Skin epidermis (tissue), 12 donors: ENCODE results near the gene ATP11A.
"Not testable (repeated sequence)": the region's sequence is repeated elsewhere in the genome, so short reads cannot be mapped to it uniquely, and the experiment has no call there.

Source experiments
- H3K27ac ChIP-seq, 21 experiments: fragments of 200-600 bp; sonication (generic) in 11 of 21; one replicate each; pipeline ENCODE4 v1.5.0; 2020; ENCODE audit warnings: mild to moderate bottlenecking in 3 of 21, inconsistent platforms in 2 of 21, moderate library complexity in 2 of 21
- H3K4me3 ChIP-seq, 7 experiments: fragments of 200-600 bp; sonication (generic) in 2 of 7; one replicate each; pipeline ENCODE4 v1.5.0; 2020; ENCODE audit warnings: inconsistent platforms in 2 of 7, mild to moderate bottlenecking in 2 of 7, moderate library complexity in 1 of 7

The ATP11A gene

GRCh38 chr13:112861876-112862615 is 172.2 kb downstream of the ATP11A start:
- Histone ChIP-seq H3K27ac (no peak overlapping the region), H3K4me3 (no peak overlapping the region)

DNA sequence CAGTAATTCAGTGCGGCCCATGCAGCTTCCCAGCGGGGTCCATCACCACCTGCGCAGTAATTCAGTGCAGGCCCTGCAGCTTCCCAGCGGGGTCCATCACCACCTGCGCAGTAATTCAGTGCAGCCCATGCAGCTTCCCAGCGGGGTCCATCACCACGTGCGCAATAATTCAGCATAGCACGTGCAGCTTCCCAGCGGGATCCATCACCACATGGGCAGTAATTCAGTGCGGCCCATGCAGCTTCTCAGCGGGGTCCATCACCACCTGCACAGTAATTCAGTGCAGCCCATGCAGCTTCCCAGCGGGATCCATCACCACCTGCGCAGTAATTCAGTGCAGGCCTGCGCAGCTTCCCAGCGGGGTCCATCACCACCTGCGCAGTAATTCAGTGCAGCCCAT is 173.5 kb downstream of the ATP11A start:
- not testable (repeated sequence) for H3K27ac ChIP-seq, H3K4me3 ChIP-seq

GRCh38 chr13:112865478-112865877 is 175.6 kb downstream of the ATP11A start:
- H3K27ac ChIP-seq, H3K4me3 ChIP-seq: not testable (repeated sequence)

GRCh38 chr13:112867301-112867711 is 177.5 kb downstream of the ATP11A start:
- no peak overlapping the region for H3K4me3 ChIP-seq
- H3K27ac ChIP-seq: no peak overlapping the region

DNA sequence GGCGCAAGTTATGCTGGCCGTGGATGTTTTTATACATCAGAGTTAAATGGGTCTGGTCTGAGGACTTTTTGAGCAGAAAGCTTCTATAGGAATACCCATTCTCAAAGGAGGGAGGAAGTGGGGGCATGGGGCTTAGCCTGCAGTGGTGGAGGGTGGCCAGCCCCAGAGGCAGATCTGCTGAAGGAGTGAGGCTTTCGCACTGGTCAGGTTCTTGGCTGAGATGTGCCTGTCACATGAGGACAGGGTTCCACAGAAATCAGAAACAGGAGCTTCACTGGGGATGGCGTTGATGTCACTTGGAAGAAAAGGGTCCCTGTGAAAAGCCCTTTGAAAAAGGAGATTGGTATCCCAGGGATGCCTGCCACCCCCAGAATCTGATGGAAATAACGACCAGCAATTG is 178.5 kb downstream of the ATP11A start:
- no peak overlapping the region for H3K27ac ChIP-seq
- H3K4me3 ChIP-seq: no peak overlapping the region

- Histone ChIP-seq H3K4me3 (no peak overlapping the region), H3K27ac (no peak overlapping the region)
Measured at GRCh38 chr13:112869202-112870050, 179.6 kb downstream of the ATP11A start.

GRCh38 chr13:112870051-112870331 is 180.2 kb downstream of the ATP11A start:
- Histone ChIP-seq H3K27ac (no peak overlapping the region), H3K4me3 (no peak overlapping the region)

DNA sequence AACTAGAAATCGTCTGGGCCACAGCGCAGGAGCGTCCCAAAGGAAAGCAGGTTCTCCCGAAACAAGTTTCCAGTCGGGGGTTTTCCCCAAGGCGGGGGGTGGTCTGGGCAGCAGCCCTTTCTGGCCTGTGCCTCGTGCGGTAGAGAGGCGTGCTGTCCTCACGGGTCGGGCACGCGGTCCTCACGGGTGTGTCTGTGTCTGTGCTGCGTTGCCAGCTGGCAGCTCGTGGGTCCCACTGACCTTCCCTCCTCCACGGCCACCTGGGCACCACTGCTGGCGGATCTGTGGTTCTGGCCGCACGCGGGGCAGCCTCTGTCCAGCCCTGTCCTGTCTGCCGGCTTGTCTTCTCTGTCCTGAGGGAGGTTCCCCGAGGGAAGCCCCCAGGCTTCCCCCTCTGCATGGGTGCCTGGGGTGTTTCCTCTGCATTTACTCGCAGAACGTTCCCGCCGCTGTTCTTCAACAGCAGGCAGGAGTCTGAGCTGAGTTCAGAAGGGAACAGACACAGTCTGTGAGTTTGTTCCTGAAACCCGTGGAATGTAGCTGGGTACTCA is 181.0 kb downstream of the ATP11A start:
- Histone ChIP-seq H3K4me3 (no peak overlapping the region), H3K27ac (no peak overlapping the region)

- Histone ChIP-seq H3K27ac (no peak overlapping the region), H3K4me3 (no peak overlapping the region)
Measured at GRCh38 chr13:112871742-112872141, 181.9 kb downstream of the ATP11A start.

- H3K4me3 ChIP-seq: not testable (repeated sequence)
- H3K27ac ChIP-seq: peak overlapping the region in 11 of 21 experiments; percentile 5 to 63 (median 38)
Measured at GRCh38 chr13:112872657-112873631, 183.1 kb downstream of the ATP11A start.

- H3K4me3 ChIP-seq: no peak overlapping the region
- peak overlapping the region in 4 of 21 experiments; percentile 18 to 63 (median 23) for H3K27ac ChIP-seq
Measured at GRCh38 chr13:112873851-112874750, 184.3 kb downstream of the ATP11A start.

DNA sequence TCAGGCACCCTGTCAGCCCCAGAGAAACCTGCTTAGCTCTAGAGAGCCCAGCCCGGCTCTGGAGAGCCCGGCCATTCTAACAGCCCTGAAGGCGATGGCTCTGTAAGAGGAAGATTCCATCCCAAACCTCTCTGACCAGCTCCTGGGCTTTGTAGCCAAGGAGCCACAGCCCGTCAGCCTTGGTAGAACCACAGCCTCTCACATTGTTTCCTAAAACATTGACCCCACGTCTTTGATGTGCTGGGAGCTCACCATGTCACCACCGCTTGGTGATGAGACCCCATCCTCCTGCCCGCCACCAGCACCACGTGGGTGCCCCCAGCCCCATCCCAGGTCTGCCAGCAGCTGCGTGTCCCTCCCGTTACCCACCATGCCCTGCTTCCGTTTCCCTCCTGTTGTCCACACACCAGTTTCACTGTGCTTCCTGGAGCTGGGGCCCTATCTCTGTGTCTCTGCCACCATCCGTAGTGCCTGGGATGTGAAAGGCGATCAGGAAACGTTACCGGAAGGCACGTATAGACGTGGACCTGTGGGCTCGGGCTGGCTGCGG is 185.0 kb downstream of the ATP11A start:
- Histone ChIP-seq H3K27ac (peak overlapping the region in 1 of 21 experiments; percentile 63), H3K4me3 (no peak overlapping the region)

DNA sequence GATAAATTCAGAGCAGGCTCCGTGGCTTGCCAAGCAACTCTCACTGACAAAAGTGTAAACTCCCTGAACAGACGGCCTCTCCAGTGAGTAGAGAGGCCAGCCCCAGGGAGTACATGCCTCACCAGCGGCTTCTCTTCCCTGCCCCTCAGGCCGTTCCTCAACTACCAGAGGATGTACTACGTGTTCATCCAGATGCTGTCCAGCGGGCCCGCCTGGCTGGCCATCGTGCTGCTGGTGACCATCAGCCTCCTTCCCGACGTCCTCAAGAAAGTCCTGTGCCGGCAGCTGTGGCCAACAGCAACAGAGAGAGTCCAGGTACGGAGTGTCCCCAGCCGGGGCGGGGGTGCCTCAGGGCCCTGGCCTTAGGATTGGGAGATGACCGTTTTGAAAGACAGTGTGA is 185.8 kb downstream of the ATP11A start:
- Histone ChIP-seq H3K4me3 (no peak overlapping the region), H3K27ac (no peak overlapping the region)

- Histone ChIP-seq H3K4me3 (no peak overlapping the region), H3K27ac (no peak overlapping the region)
Measured at GRCh38 chr13:112876305-112877000, 186.6 kb downstream of the ATP11A start.

GRCh38 chr13:112877066-112877465 is 187.2 kb downstream of the ATP11A start:
- H3K27ac ChIP-seq: no peak overlapping the region
- H3K4me3 ChIP-seq: no peak overlapping the region

GRCh38 chr13:112877539-112877938 is 187.7 kb downstream of the ATP11A start:
- no peak overlapping the region for H3K27ac ChIP-seq
- H3K4me3 ChIP-seq: no peak overlapping the region

DNA sequence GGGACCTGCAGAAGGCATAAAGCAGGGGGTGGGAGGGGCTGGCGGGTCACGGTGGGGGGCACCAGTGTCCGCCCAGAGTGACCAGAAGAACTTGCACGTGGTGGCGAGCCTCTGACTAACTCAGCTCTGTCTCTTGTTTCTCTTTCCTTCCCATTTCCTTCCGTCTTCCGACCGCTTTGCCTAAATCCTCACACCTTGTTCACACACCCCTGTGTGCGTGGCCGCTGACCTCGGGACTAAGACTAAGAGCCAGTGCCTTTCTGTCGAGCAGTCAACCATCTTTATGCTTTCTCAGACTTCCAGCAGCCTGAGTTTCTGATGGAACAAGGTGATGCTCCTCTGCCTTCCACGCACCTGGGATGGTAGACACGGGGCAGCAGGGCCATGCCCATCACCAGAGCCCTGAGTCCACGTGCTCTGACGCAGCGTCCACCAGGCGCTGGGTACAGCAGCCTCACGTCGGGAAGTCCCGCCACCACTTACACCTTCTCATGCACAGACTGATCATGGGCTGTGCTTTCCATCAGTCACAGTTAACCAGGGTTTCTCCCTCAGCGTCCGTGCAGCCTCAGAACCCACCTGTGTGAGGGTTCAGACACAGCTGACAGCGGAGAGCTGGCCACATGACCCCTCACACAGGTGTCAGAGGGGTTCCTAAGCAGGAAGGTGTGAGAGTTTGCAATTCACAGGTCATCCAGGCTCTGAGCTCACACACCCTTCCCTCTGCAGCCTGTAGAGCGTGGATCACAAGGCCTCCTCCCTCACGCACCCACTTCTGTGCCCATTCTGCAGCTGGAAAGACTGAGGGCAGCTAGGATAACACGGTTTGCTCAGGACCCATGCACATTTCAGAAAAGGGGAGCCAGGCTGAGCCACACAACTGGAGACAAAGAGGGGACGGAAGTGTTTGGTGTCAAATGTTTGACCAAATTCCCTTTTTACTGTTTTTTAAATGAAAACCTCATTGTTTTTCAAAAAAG is 188.4 kb downstream of the ATP11A start:
- Histone ChIP-seq H3K4me3 (no peak overlapping the region), H3K27ac (no peak overlapping the region)
